Activated B cell treated with CpG ODN at 0.5 μM for 24 hours (primary cell): Measurements from ENCODE around the gene YEATS2. TPM values are rescaled to one million over a fixed set of nuclear protein-coding genes. Genes with fewer than 3 reads are reported as not detected.

Experiments
- ATAC-seq: fragments of 200-7000 bp; cut with Tn5 transposase; one replicate; pipeline ENCODE4 v1.10.0; 2021; ENCODE audit warnings: low read depth, mild to moderate bottlenecking, moderate library complexity
- CTCF ChIA-PET: fragments of 350-600 bp; sonication (Branson Sonifier 250); formaldehyde crosslinking; loops from one replicate; lab custom pipeline; 2021; ENCODE audit warnings: antibody characterized with exemption; lab: Charles Lee
- POLR2A ChIA-PET: fragments of 350-600 bp; sonication (Branson Sonifier 250); formaldehyde crosslinking; loops from one replicate; lab custom pipeline; 2021; ENCODE audit warnings: antibody characterized with exemption; lab: Charles Lee
- DNase-seq: peaks from one replicate; pipeline ENCODE4 v3.0.0; 2022
- H3K27ac Mint-ChIP-seq: one replicate; pipeline ENCODE4 v1.8.0; 2020; ENCODE audit warnings: mixed read lengths
- H3K27me3 Mint-ChIP-seq: one replicate; pipeline ENCODE4 v1.8.0; 2021; ENCODE audit warnings: mixed read lengths
- H3K36me3 Mint-ChIP-seq: one replicate; pipeline ENCODE4 v1.8.0; 2021; ENCODE audit warnings: low read depth, mixed read lengths
- H3K4me1 Mint-ChIP-seq: one replicate; pipeline ENCODE4 v1.8.0; 2021; ENCODE audit warnings: mixed read lengths
- H3K4me3 Mint-ChIP-seq: one replicate; pipeline ENCODE4 v1.8.0; 2020; ENCODE audit warnings: mild to moderate bottlenecking, mixed read lengths
- H3K9me3 Mint-ChIP-seq: one replicate; pipeline ENCODE4 v1.8.0; 2020; ENCODE audit warnings: mixed read lengths
- CTCF ChIP-seq: fragments of 200-600 bp; IDR thresholded peaks from one replicate; pipeline ENCODE4 v1.8.0; 2022; ENCODE audit warnings: antibody characterized with exemption, mild to moderate bottlenecking
- intact Hi-C: fragments of 100-400 bp; cut with micrococcal nuclease; formaldehyde crosslinking; loops from one replicate; pipeline ENCODE4 v1.15.1; 2024
- total RNA-seq: library from RNA; stranded (reverse); gene quantifications from 2 replicates; pipeline ENCODE4 v1.2.3, GENCODE V29; 2022

Gene YEATS2
- total RNA-seq, 1 donor from 2014 or later: 26.2 TPM

DNA sequence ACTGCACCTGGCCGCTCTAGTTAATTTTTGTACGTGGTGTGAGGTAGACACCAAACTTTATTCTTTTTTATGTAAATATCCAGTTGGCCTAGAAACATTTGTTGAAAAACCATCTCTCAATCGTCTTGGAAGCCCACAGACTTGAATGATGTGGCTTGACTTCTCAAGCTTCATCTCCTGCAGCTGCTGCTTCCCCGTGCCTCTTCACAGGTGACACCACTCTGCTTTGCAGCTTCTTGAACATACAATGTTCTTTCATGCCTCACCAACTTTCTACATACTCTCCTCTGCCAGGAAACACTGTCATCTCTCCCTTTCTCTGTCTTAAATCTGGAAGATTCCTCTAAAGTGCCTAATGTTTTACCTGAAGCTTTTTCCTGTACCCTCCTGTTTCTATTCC is 92.2 kb downstream of the YEATS2 start:
- no peak for DNase-seq
- POLR2A ChIA-PET: no interaction called here

GRCh38 chr3:183790700-183791099 is 93.1 kb downstream of the YEATS2 start:
- no peak for ATAC-seq
- ChIA-PET CTCF (no interaction called here), POLR2A (no interaction called here)
- no peaks in the 10 kb centered on the region for H3K27me3 Mint-ChIP-seq
- H3K36me3 Mint-ChIP-seq: peaks cover 70% of the 10 kb centered on the region
- DNase-seq: no peak
- no peak for TF ChIP-seq CTCF
- H3K4me1 Mint-ChIP-seq: no peaks in the 10 kb centered on the region
- H3K4me3 Mint-ChIP-seq: no peak overlapping the region
- intact Hi-C loops: no loop called here
- H3K27ac Mint-ChIP-seq: no peak overlapping the region
- H3K9me3 Mint-ChIP-seq: no peaks in the 10 kb centered on the region

More for the DNA sequence above, 92.2 kb downstream of the YEATS2 start:
- intact Hi-C loops: no loop called here
- Mint-ChIP-seq H3K4me3 (no peak overlapping the region), H3K4me1 (no peaks in the 10 kb centered on the region), H3K9me3 (no peaks in the 10 kb centered on the region), H3K27me3 (no peaks in the 10 kb centered on the region), H3K36me3 (peaks cover 74% of the 10 kb centered on the region), H3K27ac (no peak overlapping the region)
- CTCF ChIA-PET: no interaction called here
- no peak for ATAC-seq
- TF ChIP-seq CTCF: no peak

- Mint-ChIP-seq H3K4me1 (no peaks in the 10 kb centered on the region), H3K27me3 (no peaks in the 10 kb centered on the region), H3K9me3 (no peaks in the 10 kb centered on the region), H3K36me3 (peaks cover 57% of the 10 kb centered on the region), H3K27ac (no peak overlapping the region), H3K4me3 (no peak overlapping the region)
- DNase-seq: no peak
- POLR2A ChIA-PET: no interaction called here
- no peak for TF ChIP-seq CTCF
- CTCF ChIA-PET: no interaction called here
- intact Hi-C loops: no loop called here
- ATAC-seq: no peak
These were observed 95.4 kb downstream of the YEATS2 start for GRCh38 chr3:183792976-183793375.

GRCh38 chr3:183794452-183794851 is 96.9 kb downstream of the YEATS2 start:
- no peaks in the 10 kb centered on the region for H3K9me3 Mint-ChIP-seq

DNA sequence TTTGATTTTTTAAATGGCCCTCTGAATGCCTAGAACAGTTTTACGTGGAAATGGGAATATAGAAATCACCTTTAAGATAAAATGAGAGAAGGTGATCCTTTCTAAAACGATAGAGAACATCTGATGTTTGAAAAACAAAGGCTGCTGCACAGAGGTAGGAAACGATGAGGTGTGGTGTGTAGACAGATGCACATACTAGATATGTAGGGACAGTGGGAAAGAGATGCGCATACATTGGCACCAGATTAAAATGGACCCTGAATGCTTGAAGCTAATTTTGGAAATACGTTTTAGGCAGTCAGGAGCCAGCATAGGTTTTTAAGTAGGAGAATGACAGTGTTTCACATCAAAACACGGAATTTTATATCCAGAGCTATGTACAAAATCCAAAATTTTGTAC is 98.8 kb downstream of the YEATS2 start:
- Mint-ChIP-seq H3K27ac (no peak overlapping the region), H3K27me3 (no peaks in the 10 kb centered on the region), H3K4me1 (no peaks in the 10 kb centered on the region), H3K36me3 (peaks cover 60% of the 10 kb centered on the region), H3K4me3 (no peak overlapping the region), H3K9me3 (no peaks in the 10 kb centered on the region)
- ChIA-PET CTCF (no interaction called here), POLR2A (no interaction called here)
- TF ChIP-seq CTCF: no peak
- intact Hi-C loops: no loop called here
- ATAC-seq: no peak
- DNase-seq: no peak

More at GRCh38 chr3:183794452-183794851, 96.9 kb downstream of the YEATS2 start:
- no peak for DNase-seq
- intact Hi-C loops: no loop called here
- ChIA-PET CTCF (no interaction called here), POLR2A (no interaction called here)
- no peak overlapping the region for H3K4me3 Mint-ChIP-seq
- H3K36me3 Mint-ChIP-seq: peaks cover 60% of the 10 kb centered on the region
- no peaks in the 10 kb centered on the region for H3K27me3 Mint-ChIP-seq
- TF ChIP-seq CTCF: no peak
- no peaks in the 10 kb centered on the region for H3K4me1 Mint-ChIP-seq
- no peak for ATAC-seq
- H3K27ac Mint-ChIP-seq: no peak overlapping the region
